ENCODE measurements around the gene GRIK4. TPM values are rescaled to one million over a fixed set of nuclear protein-coding genes. Genes with fewer than 3 reads are reported as not detected.
"Not testable (repeated sequence)": the region's sequence is repeated elsewhere in the genome, so short reads cannot be mapped to it uniquely, and the experiment has no call there.

Gene GRIK4
- total RNA-seq, 1 donor from 2014 or later = 0.05 TPM

DNA sequence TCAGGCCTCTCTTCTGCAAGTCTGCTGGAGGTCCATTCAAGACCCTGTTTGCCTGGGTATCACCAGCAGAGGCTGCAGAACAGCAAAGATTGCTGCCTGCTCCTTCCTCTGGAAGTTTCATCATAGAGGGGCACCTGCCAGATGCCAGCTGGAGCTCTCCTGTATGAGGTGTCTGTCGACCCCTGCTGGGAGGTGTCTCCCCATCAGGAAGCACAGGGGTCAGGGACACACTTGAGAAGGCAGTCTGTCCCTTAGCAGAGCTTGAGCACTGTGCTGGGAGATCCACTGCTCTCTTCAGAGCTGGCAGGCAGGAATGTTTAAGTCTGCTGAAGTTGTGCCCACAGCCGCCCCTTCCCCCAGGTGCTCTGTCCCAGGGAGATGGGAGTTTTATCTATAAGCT lies 254.2 kb downstream of the GRIK4 start:
- not testable (repeated sequence) for DNase-seq (ENCODE audit: low spot score); ATAC-seq

DNA sequence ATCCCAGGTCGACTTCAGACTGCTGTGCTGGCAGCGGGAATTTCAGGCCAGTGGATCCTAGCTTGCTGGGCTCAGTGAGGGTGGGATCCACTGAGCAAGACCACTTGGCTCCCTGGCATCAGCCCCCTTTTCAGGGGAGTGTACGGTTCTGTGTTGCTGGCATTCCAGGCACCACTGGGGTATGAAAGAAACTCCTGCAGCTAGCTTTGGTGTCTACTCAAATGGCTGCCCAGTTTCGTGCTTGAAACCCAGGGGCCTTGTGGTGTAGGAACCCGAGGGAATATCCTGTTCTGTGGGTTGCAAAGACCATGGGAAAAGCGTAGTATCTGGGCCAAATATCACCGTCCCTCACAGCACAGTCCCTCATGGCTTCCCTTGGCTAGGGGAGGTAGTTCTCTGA lies 254.8 kb downstream of the GRIK4 start:
- ATAC-seq (no peak), DNase-seq (ENCODE audit: low spot score) (no peak)

DNA sequence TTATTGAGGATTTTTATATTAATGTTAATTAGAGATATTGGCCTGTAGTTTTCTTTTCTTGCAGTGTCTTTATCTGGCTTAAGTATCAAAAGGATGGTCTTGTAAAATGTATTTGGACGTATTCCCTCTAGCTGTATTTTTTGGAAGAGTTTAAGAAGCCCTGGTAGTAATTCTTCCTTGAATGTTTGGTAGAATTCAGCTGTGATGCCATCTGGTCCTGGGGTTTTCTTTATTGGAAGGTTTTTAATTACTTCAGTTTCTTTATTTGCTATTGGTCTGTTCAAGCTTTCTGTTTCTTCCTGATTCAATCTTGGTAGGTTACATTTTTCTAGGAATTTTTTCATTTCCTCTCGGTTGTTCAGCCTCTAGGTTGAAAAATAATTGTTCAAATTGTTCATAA lies 257.4 kb downstream of the GRIK4 start:
- DNase-seq (ENCODE audit: low spot score) (no peak), ATAC-seq (no peak)

DNA sequence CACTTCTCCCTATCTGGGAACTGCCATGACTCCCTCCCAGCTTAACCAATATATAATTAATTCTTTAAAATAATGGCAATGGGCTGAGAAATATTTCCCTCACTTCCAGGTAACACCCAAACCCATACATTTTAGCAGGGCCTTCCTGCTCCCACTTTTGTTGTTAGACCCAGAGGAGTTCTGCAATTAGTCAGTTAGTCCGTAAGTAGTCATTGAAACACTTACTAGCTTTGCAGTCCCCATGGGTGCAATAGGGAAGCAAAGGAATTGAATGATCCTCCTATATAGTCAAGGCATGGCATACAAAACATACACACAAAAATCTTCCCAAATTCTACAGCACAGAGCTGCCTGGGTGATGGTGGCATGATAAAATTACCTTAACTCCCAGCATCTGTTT lies 258.4 kb downstream of the GRIK4 start:
- DNase-seq (ENCODE audit: low spot score) = no peak

DNA sequence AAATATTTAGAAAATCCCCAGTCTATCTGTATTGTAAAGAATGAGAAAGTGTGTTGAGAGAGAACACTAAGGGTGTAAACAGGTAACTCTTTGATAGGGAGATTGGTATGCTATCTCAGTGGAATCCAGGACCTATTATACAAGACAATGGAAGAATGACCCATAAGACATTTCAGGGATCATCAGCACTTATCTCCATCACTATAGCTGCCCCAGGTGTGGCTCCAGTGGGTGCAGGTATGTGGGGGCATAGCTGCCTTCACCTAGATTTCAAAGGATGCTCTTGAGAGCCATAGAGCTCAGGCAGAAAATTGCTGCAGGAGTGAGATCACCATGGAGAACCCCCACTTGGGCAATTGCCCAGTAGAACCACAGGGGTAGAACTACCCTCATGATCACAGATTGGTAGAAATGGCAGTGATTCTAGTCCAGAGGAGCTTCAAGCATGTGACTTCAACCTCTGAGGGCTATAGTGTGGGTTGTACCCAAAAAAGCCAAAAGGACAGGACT lies 260.1 kb downstream of the GRIK4 start:
- DNase-seq (ENCODE audit: low spot score) (no peak), ATAC-seq (no peak)

More for the DNA sequence above, 258.4 kb downstream of the GRIK4 start:
- ATAC-seq = no peak

DNA sequence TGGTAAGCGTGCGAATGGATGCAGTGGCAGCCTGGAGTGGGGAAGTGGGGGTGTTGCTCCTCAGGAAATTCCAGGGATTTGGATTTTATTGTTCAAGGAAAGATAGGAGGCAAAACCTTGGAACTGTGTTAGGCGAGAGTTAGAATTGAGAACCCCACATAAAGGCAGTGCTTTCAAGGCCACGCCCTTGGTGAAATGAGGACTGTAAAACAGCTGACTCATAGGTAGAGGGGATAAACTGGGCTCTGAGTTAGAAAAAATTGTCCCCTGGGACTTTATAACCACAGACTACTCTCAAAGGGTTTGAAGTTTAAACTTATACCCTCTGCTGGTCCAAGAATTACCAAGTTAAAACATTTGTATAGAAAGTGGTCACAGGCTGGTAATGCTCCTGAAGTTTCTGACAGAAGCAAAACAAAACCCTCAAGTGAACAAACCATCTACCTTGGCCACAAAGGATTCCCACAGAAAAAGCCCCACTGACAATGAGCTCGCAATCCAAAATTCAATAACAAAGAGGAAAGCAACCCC lies 262.0 kb downstream of the GRIK4 start:
- ATAC-seq (no peak), DNase-seq (ENCODE audit: low spot score) (no peak)

DNA sequence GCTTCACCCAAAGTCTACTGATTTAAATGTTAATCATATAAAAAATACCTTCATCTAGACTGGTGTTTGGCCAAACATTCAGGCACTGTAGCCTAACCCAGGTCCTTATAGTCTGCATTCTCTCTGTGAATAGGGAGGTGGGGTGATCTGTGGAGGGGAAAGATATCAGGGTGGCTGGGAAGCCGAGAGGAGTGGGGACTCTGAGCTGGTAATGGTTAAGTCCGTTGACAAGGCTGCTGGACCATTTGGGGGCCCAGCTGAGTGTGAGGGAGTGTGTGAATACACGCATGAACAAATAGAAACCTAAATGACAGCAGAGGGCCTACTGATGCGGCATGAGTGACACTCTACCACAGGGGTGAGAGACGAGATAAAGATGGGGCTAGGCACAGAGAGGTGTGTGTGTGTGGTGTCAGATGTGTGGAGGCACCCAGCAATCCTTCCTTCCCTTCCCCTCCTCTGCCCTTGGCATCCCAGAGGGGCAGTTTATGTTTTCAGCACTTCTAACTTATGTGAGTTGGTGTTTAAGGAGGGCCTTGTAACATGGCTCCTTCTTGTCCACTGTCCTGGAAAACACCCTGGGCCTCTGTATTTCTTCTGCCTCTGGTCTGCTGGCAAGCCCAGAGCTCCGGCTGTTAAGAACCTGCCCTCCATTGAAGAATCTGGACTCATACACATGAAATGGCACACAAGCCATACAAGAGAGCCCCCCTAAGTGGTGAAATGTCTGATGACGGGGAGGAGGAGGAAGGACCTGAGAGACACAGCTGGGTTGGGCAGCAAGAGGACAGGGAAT lies 263.2 kb downstream of the GRIK4 start:
- ATAC-seq (no peak), DNase-seq (ENCODE audit: low spot score) (no peak)

DNA sequence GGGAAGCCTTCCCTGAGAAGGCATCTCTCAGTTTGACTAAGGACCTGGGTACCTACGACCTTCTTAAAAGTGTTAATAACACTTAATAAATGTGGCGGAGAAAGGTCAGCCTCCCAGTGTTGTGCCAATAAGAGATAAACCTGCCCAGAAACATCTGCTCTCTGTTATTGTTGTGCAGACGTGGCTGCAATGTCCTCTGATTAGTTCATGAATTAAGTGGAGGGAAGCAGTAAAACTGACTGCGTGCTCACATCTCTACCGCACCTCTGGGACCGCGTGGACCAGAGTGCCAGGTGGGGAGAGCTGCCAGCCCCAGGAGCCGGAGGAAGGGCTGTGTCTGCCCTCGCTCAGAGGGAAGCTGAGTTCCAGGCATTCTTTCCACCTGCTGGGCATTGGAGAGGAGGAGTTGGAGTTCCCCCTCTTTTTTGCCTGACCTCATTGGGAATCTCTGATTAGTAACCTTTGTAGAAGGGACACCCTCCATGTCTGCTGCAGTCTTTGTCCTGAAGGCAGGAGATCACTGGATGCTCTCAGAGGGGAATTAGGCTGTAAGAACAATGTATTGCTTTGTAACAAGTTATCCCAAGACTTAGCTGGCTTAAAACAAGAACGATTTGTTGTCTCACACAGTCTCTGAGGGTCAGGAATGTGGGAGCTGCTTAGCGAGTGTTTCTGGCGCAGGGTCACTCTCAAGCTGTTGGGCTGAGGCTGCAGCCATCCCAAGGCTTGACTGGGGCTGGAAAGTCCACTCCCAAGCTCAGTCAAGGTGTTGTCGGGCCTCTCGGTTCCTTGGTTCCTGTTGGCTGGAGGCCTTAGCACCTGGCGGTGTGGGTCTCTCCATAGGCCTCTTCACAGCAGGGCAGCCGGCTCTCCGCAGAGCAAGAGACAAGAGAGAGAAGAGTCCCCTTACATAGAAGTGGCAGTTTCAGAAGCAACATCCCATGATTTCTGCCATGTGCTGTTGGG lies 264.7 kb downstream of the GRIK4 start:
- DNase-seq (ENCODE audit: low spot score) (no peak), ATAC-seq (no peak)

DNA sequence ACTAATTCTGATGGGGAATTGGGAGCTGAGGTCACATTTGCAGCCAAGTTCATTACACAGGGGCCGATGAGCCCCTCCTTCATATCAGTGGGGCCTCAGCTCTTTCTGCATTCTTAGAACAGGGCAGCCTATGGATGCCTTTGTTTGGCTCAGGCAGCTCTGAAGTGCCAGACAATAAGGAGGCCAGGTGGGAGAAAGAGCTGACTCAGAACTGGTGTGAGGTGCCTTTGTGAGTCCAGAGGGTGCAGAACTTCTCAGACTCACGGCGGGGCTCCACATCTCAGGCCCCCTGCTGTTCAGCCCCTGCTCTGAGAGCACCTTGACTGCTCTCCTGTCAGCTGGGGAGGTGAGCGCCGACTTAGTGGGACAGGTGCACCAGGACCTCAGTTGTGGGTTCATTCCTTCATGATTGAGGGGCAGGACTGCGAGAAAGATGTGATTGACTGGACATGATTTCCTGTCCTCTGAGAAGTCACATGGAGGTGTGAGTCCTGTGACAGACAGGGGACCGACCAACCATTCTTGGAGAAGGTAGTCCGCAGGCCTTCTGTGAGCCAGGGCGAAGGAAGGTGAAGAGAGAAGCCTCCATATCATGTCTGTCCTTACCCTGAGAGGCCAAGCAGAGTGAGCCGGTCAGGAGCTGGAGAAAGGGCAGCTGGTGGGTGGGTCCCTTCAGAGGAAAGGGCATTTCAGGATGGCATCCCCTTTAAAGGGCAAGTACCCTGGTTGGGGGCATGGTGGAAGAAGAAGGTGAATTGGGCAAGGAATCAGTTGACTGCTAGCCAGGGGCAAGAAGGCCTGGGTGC lies 267.3 kb downstream of the GRIK4 start:
- no peak for ATAC-seq
- peak; percentile 24 for DNase-seq (ENCODE audit: low spot score)

DNA sequence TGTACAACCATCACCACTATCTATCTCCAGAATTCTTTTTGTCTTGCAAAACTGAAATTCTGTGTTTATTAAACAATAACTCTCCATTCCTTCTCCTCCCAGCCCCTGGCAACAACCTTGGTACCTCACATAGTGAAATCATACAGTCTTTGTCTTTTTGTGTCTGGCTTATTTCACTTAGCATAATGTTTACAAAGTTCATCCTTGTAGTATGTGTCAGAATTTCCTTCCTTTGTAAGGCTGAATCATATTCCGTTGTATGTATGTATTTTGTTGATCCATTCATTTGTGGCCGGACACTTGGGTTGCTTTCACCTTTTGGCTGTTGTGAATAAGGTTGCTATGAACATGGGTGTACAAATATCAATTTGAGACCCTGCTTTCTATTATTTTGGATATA lies 268.7 kb downstream of the GRIK4 start:
- ATAC-seq = no peak
- no peak for DNase-seq (ENCODE audit: low spot score)

DNA sequence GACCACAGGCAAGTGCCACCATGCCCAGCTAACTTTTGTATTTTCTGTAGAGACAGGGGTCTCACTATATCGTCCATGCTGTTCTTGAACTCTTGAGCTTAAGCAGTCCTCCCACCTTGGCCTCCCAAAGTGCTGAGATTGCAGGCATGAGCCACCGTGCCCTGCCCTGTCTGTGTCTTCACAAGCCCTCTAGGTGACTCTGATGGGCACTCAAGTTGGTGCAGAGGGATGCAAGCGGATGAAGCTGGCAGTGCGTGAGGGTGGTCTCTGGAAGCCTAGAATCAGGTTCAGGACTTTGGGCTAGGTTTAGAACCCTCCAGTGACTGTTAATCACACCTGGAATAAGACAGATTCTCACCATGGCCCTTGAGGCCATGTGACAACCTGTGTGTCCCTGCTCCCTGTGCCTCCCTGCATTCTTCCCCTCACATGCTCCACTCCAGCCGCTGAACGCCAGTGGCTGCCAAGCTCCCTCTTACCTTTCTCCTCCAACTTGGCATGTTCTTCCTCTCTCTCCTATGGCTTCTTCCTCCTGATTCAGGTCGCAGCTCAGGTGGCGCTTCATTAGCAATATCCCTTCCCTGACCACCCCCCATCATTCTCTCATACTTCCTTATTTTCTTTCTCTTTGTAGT lies 270.1 kb downstream of the GRIK4 start:
- DNase-seq (ENCODE audit: low spot score) = peak; percentile 30
- ATAC-seq = no peak

DNA sequence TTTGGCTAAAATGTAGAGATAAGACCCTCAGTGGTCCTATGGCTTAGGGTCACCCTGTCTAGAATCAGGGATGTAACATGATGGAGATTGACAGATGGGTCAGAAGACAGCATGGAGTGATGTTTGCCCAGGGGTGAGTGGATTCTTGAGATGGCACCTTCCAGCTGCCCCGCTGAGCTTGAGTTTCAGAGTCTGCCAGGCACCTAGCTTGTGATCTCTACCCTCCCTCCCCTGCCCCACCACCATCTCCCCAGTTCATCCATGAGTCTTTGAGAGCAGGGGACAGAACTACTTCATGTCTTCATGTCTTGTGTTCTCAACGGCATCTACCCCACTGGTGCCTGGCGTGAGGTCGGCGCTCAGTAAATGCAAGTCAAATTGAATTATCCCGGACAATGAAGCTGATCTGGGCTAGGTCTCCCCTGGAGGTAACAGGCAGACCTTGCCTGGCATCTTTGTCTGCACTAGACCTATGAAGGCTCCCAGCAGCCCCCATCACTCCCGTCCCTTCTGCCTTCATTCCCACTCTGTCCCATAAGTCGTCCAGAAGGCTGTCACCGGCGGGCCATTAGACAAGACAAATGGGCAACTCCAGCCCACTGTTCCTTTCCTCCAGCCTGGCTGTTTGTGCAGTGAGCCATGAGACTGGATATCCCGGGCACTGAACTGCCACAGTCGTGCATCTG lies 273.2 kb downstream of the GRIK4 start:
- ATAC-seq (no peak), DNase-seq (ENCODE audit: low spot score) (peak; percentile 29)

DNA sequence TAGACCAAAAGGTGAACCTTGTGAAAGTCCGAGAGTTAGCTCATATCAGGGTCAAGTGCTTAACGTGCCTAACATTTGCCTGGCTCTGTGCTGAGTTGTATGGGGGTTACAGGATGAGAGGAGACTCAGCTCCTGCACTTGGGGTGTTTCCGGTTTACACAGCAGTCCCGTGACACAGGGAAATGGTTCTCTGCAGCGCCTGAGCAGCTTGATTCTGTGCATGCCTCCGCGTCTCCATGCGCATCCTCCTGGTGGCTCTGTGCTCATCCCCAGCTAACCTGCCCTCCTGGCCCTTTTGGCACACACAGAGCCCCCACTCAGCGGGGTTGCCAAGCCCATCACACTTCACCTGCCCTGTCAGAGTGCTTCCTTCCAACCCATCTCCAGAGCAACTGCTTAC lies 274.0 kb downstream of the GRIK4 start:
- ATAC-seq = no peak
- DNase-seq (ENCODE audit: low spot score) = peak; percentile 29

DNA sequence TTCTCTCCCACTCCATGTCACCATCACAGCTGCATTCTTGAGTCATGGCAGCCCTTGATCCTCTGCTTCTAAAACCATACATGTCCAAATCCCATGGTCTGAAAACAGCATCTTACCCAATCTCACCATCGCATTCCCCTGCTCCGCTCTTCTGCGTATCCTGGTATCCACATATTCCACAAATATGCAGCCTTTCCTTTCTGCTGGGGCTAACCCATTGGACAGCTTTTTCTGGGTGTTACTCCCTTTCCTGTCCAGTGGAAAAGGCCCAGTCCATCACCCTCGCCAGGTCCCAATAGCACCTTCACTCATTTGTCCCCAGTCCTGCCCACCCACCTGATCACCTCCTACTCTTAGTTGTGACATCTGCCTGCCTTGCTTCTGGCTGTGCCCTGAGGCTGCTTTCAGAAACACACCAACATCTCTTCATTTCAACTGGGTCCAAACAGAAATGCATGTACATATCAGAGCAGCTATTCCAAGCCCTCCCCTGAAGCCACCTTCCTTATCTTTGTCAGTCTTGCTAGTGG lies 274.7 kb downstream of the GRIK4 start:
- DNase-seq (ENCODE audit: low spot score) (peak; percentile 28), ATAC-seq (no peak)

DNA sequence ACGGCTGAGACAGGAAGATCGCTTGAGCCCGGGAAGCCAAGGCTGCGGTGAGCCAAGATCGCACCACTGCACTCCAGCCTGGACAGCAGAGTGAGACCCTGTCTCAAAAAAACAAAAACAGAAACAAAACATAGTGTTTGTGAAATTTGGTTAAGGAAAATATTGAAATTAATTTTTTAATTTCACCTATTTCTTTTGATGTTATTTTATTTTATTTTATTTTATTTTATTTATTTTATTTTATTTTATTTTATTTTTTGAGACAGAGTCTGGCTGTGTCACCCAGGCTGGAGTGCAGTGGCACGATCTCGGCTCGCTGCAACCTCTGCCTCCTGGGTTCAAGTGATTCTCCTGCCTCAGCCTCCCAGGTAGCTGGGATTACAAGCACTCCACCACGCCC lies 275.7 kb downstream of the GRIK4 start:
- not testable (repeated sequence) for ATAC-seq; DNase-seq (ENCODE audit: low spot score)

DNA sequence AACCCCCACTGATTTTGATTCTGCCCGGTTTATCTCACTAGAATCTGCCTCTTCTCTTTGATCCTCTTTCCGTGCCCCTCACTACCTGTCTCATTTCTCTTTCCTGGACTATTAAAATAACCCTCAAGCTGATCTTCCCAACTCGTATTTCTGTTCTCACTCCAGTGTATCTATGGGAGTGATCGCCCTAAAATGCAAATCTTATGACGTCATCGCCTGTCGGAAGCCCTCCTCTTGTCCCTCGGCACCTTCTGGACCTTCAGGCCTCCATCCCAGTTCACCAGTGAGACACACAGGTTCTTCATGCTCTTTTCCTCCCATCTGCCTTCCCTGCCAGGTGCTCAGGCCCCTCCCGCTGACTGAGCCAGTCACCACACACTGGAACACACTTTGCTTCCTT lies 277.8 kb downstream of the GRIK4 start:
- DNase-seq (ENCODE audit: low spot score) (no peak), ATAC-seq (no peak)

DNA sequence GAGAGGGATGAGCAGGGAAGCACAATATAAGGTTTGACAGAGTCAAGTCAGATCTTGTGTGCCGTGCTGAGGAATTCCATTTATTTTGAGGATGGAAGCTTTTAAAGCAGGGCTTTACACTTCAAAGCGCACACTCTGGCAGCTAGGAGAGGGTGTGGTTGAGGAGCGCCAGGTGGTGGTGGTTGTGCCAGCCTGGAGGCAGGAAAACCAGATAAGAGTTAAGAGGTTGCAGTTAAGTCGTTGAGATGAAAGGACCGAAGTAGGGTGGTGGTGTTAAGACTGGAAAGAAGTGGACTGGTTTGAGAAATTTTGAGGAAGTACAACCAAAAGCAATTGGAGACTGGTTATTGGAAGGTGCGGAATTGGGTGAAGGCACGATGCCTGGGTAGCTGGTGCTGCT lies 280.8 kb downstream of the GRIK4 start:
- ATAC-seq = no peak
- DNase-seq (ENCODE audit: low spot score) = no peak

DNA sequence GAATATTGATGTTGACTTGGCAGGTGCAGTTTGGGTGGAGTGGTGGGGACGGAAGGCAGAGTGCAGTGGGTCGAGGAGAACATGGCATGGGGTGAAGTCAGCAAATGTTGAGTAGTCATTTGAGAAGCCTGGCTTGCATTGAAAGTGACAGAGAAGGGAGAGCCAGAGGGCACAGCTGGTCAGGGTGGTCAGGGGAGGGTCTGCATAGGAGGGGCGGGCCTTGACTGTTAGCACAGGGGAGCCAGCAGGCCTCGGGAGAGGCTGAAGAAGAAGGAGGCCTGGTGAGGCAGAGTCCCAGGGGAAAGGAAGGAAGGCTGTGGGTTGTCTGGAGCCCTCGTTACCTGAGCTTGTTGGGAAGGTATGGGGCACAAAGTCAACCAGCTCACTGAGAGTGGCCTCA lies 281.6 kb downstream of the GRIK4 start:
- DNase-seq (ENCODE audit: low spot score) = no peak
- no peak for ATAC-seq

DNA sequence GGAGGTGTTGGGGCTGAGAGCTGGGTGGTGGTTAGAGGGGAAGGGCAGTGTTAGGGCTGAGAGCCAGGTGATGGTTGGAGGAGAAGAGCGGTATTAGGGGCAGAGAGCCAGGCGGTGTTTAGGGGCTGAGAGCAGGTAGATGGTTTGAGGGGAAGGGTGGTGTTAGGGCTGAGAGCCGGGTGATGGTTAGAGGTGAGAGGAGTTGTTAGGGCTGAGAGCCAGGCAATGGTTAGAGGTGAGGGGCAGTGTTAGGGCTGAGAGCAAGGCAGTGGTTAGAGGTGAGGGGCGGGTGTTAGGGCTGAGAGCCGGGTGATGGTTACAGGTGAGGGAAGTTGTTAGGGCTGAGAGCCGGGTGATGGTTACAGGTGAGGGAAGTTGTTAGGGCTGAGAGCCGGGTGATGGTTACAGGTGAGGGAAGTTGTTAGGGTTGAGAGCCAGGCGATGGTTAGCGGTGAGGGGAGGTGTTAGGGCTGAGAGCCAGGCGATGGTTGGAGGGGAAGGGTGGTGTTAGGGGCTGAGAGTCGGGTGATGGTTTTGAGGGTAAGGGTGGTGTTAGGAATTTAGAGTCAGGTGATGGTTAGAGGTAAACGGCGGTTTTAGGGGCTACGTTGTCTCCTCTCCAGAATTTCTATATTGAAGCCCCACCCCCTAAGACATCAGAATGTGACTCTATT lies 282.4 kb downstream of the GRIK4 start:
- DNase-seq (ENCODE audit: low spot score) (no peak), ATAC-seq (no peak)
